GM21528 (cell line): ENCODE data around the gene MKLN1.
A peak's percentile ranks its signal among the peaks of the same experiment; 100 is the strongest.
"Not testable (repeated sequence)": the region's sequence is repeated elsewhere in the genome, so short reads cannot be mapped to it uniquely, and the experiment has no call there.

Source experiments
- ATAC-seq: cut with Tn5 transposase; IDR thresholded peaks from one replicate; pipeline ENCODE4 v1.9.1; 2021; ENCODE audit warnings: mild to moderate bottlenecking, moderate library complexity; ENCODE audit not compliant: unreplicated experiment, low FRiP score

MKLN1 gene

DNA sequence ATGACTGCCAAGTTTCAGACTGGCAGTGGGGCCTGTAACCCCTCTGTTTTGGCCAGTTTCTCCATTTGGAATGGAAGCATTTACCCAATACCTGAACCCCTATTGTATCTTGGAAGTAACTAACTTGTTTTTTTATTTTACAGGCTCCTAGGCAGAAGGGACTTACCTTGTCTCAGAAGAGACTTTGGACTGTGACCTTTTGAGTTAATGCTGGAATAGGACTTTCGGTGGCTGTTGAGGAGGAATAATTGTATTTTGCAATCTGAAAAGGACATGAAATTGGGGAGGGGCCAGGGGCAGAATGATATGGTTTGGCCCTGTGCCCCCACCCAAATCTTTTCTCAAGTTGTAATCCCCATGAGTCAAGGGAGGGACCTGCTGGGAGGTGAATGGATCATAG is 20.0 kb upstream of the MKLN1 start:
- ATAC-seq, result no peak

- ATAC-seq, result no peak
Measured at GRCh38 chr7:131312838-131313237, 14.8 kb upstream of the MKLN1 start.

- no peak for ATAC-seq
Measured at GRCh38 chr7:131320603-131321002, 7.1 kb upstream of the MKLN1 start.

- no peak for ATAC-seq
Measured at GRCh38 chr7:131321656-131322055, 6.0 kb upstream of the MKLN1 start.

- no peak for ATAC-seq
Measured at GRCh38 chr7:131322061-131322460, 5.6 kb upstream of the MKLN1 start.

DNA sequence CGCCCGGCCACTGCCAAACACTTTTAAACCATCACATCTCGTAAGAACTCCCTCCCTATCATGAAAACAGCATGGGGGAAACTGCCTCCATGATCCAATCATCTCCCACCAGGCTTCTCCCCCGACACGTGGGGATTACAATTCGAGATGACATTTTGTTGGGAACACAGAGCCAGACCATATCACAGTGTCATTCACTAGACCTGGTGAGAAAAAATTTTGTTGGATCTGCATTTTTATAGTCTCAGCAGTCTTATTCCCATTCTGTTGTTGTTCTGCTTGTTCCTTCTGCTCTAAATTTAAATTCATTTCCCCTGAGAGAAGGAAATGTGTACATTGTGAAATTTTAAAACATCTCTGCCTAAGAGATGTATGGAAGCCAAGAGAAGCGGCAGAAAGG is 4.8 kb upstream of the MKLN1 start:
- no peak for ATAC-seq

GRCh38 chr7:131325179-131325840 is 2.4 kb upstream of the MKLN1 start:
- ATAC-seq, result no peak

DNA sequence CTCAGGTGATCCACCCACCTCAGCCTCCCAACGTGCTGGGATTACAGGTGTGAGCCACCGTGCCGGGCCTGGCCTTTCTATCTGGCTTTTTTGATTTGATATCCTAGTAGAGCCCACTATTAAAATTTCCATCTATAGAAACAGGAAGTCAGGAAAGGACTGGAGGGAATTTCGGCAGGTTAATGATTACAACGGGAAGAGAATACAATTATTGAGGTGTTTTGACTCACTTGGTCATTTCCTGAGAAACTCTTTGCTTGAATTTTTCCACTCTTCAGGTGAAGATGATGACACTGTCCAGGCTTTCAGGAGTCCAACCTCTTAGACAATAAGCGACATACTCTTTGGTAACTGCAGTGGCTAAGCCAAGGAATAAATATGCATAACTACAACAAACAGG is 1.1 kb upstream of the MKLN1 start:
- no peak for ATAC-seq

- ATAC-seq, result no peak
Measured at GRCh38 chr7:131327049-131327625, 539 bp upstream of the MKLN1 start.

- ATAC-seq, result peak; percentile 1
Measured at GRCh38 chr7:131328377-131329175, 900 bp downstream of the MKLN1 start.

- no peak for ATAC-seq
Measured at GRCh38 chr7:131329176-131329570, 1.5 kb downstream of the MKLN1 start.

DNA sequence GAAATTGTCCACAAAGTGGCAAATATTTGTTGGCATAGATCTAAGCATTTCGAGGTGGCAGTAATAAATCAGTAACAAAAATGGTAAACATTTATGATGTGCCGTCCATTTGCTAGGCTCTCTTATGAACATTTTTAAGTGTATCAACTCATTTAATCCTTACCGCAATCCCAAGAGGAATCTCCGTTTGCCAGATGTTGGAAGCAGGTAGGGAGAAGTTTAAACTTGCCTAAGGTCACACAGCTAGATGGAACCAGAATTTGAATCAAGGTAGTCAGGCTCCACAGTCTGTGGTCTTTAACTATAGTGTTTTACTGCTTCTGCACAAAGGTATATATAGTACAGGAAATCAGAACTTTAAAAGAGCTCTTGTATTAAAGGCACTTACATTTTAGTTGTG is 2.6 kb downstream of the MKLN1 start:
- no peak for ATAC-seq

DNA sequence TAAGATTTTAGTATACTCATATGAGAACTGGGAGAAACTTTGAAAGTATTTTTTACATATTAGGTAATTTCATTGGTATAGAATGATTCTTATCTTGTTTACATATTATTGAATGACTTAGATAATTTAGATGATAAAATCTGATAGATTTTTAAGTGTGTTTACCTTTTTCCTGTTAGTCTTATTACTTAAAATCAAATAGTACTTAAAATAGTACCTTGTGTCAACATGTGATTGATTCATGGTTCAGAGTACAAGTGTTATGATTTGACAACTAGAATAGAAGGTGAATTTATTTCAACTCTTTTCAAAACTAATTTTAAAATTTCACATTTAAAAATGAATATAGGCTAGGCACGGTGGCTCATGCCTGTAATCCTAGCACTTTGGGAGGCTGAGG is 4.1 kb downstream of the MKLN1 start:
- no peak for ATAC-seq

- ATAC-seq, result not testable (repeated sequence)
Measured at GRCh38 chr7:131332729-131333128, 5.1 kb downstream of the MKLN1 start.

DNA sequence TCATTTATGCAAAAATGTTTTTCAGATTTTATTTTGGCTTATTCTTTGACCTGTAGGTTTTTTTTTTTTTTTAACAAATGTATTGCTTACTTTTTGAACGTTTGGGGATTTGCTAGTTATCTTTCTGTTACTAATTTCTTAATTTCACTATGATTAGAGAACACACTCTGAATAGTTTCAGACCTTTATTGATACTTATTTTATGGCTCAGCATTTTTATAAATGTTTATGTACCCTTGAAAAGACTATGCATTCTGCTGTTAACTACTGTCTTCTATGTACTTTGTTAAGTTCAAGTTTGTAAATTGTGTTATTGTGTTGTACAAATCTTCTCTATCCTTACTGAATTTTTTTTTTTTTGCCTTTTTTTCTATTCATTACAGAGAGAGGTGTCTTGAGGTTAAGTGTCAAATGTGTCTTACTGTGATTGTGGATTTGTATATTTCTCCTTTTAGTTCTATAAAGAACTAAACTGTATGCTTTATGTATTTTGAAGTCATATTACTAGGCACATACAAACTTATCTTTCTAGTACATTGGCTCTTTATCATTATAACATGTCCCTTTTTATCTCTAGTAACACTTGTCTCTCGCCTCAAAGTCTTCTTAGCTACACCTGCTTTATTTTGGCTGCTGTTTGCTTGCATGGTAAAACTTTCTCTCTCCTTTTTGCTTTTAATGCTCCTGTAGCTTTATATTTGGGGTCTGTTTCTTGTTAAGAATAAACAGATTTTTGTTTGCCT is 8.1 kb downstream of the MKLN1 start:
- ATAC-seq, result no peak

- no peak for ATAC-seq
Measured at GRCh38 chr7:131336956-131337355, 9.3 kb downstream of the MKLN1 start.

DNA sequence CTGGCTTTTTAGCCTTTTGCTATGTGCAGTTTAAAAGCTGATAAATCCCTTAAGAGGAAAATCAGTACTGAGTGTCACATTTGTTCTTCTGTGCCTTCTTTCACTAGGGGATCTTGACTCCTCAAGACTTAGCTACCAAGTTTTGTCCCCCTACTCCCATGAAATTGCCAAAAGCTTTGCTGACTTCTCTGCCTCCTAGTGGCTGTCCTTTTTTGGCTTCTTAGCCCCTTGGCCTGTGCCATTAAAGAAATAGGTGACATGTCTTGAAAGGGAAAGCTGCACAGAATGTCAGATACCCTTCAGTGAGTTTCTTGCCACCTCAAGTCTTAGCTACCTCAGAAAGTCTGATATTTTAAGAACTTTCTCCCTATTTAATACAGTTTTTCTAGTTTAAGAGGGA is 10.5 kb downstream of the MKLN1 start:
- no peak for ATAC-seq

GRCh38 chr7:131338691-131339390 is 11.2 kb downstream of the MKLN1 start:
- ATAC-seq, result no peak

GRCh38 chr7:131341690-131342089 is 14.0 kb downstream of the MKLN1 start:
- no peak for ATAC-seq

DNA sequence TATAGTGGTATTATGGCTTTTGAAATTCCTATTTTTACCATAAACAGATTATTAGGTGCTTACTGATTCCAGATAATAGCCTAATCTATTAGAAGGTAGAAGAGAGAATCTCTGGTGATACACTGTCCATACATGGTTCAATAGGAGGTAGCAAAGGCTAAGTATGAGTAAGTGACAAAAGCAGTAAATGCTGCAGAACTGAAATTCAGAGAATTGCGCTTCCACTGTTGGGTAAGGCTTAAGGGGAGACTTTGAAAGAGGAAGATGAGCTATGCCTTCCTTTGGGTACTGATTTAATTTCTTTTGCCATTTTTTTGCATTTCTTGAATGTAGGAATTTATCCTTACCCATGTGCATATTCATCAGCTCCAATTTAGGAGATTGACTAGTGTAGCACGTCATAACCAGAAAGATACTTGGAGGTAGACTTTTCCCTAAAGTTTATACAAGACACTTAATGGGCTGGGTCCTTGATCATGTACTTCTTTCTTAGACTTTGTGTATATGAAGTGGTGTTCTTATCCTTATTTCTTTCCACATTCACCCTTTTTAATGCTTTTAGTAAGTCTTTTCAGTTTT is 15.3 kb downstream of the MKLN1 start:
- no peak for ATAC-seq
